ENCODE measurements around the gene CSNK1G2.

DNA sequence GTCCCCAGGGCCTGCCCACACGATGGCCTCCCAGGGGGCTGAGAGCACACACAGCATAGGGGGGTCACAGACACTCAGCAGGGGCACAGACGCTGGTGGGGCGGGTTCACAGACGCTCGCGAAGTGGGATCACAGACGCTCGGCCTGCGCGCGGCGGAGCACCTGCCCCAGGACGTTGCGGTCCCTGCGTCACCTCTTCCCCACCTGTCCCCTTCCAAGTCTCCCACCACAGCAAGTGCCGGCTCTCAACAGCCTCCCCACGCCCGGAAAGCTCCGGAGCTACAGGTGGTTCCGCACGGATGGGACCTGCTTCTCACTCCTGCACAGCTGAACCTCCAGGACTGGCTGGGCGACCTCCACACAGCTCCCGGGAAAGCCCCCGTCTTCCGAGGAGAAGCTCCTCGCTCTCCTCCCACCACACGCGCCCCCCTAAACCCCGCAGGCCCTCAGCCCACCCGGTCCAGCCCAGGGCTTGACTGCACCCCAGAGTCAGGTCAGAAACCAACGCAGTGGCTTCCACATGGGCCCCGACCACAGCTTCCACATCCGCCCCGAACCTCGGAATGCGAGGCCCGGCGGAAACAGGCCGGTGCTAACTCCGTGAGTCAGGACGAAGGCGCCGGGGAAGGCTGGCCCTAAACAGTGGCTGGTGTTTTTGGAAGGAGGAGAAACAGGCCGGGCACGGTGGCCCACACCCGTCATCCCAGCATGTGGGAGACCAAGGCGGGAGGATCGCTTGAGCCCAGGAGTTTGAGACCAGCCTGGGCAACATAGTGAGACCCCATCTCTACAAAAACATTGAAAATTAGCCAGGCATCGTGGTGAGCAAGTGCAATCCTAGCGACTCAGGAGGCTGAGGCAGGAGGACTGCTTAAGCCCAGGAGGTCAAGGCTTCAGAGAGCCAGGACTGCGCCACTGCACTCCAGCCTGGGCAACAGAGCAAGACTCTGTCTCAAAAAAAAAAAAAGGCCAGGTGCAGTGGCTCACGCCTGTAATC, 58.0 kb downstream of the CSNK1G2 start:
- no peak for TF ChIP-seq CREB1 (CRISPR knock-in tag; IDR thresholded peaks at IDR 0.05; ENCODE audit: low read depth)
- TF ChIP-seq EZH2 (IDR thresholded peaks at IDR 0.05; ENCODE audit: low read depth, unreplicated experiment) = no peak
- TF ChIP-seq POLR2AphosphoS5 (IDR thresholded peaks at IDR 0.05; ENCODE audit: low read depth) = no peak
- TF ChIP-seq, protein P1, sequence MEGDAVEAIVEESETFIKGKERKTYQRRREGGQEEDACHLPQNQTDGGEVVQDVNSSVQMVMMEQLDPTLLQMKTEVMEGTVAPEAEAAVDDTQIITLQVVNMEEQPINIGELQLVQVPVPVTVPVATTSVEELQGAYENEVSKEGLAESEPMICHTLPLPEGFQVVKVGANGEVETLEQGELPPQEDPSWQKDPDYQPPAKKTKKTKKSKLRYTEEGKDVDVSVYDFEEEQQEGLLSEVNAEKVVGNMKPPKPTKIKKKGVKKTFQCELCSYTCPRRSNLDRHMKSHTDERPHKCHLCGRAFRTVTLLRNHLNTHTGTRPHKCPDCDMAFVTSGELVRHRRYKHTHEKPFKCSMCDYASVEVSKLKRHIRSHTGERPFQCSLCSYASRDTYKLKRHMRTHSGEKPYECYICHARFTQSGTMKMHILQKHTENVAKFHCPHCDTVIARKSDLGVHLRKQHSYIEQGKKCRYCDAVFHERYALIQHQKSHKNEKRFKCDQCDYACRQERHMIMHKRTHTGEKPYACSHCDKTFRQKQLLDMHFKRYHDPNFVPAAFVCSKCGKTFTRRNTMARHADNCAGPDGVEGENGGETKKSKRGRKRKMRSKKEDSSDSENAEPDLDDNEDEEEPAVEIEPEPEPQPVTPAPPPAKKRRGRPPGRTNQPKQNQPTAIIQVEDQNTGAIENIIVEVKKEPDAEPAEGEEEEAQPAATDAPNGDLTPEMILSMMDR (conservative IDR thresholded peaks at IDR 0.05; ENCODE audit: low read depth in 2 of 2) = no peak
- no peak for TF ChIP-seq EZH2phosphoT487 (IDR thresholded peaks at IDR 0.05; ENCODE audit: unreplicated experiment)
- TF ChIP-seq, protein P2, sequence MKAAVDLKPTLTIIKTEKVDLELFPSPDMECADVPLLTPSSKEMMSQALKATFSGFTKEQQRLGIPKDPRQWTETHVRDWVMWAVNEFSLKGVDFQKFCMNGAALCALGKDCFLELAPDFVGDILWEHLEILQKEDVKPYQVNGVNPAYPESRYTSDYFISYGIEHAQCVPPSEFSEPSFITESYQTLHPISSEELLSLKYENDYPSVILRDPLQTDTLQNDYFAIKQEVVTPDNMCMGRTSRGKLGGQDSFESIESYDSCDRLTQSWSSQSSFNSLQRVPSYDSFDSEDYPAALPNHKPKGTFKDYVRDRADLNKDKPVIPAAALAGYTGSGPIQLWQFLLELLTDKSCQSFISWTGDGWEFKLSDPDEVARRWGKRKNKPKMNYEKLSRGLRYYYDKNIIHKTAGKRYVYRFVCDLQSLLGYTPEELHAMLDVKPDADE (IDR thresholded peaks at IDR 0.05) = no peak
- no peak for TF ChIP-seq NANOG (IDR thresholded peaks at IDR 0.05; ENCODE audit: borderline replicate concordance)
- no peak for TF ChIP-seq JUNB (IDR thresholded peaks at IDR 0.05; ENCODE audit: unreplicated experiment)
- TF ChIP-seq, protein P3, sequence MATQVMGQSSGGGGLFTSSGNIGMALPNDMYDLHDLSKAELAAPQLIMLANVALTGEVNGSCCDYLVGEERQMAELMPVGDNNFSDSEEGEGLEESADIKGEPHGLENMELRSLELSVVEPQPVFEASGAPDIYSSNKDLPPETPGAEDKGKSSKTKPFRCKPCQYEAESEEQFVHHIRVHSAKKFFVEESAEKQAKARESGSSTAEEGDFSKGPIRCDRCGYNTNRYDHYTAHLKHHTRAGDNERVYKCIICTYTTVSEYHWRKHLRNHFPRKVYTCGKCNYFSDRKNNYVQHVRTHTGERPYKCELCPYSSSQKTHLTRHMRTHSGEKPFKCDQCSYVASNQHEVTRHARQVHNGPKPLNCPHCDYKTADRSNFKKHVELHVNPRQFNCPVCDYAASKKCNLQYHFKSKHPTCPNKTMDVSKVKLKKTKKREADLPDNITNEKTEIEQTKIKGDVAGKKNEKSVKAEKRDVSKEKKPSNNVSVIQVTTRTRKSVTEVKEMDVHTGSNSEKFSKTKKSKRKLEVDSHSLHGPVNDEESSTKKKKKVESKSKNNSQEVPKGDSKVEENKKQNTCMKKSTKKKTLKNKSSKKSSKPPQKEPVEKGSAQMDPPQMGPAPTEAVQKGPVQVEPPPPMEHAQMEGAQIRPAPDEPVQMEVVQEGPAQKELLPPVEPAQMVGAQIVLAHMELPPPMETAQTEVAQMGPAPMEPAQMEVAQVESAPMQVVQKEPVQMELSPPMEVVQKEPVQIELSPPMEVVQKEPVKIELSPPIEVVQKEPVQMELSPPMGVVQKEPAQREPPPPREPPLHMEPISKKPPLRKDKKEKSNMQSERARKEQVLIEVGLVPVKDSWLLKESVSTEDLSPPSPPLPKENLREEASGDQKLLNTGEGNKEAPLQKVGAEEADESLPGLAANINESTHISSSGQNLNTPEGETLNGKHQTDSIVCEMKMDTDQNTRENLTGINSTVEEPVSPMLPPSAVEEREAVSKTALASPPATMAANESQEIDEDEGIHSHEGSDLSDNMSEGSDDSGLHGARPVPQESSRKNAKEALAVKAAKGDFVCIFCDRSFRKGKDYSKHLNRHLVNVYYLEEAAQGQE (IDR thresholded peaks at IDR 0.05; ENCODE audit: unreplicated experiment) = no peak
- TF ChIP-seq STAT1 (IDR thresholded peaks at IDR 0.05; ENCODE audit: unreplicated experiment) = no peak

Data from GM23338 (cell line).